ENCODE results near the gene GPR183.
A peak's percentile ranks its signal among the peaks of the same experiment; 100 is the strongest.

The GPR183 gene

GRCh38 chr13:99295488-99296252 is 11.5 kb downstream of the GPR183 start:
- DNase-seq (ENCODE audit: low read depth), result no peak

- no peak for DNase-seq (ENCODE audit: low read depth)
Measured at GRCh38 chr13:99294958-99295357, 12.2 kb downstream of the GPR183 start.

GRCh38 chr13:99294198-99294597 is 13.0 kb downstream of the GPR183 start:
- no peak for DNase-seq (ENCODE audit: low read depth)

GRCh38 chr13:99293178-99293577 is 14.0 kb downstream of the GPR183 start:
- DNase-seq (ENCODE audit: low read depth), result no peak

GRCh38 chr13:99290894-99291293 is 16.3 kb downstream of the GPR183 start:
- DNase-seq (ENCODE audit: low read depth), result no peak

GRCh38 chr13:99289674-99290337 is 17.4 kb downstream of the GPR183 start:
- no peak for DNase-seq (ENCODE audit: low read depth)

GRCh38 chr13:99289271-99289670 is 17.9 kb downstream of the GPR183 start:
- DNase-seq (ENCODE audit: low read depth), result no peak

- no peak for DNase-seq (ENCODE audit: low read depth)
Measured at GRCh38 chr13:99288089-99288488, 19.1 kb downstream of the GPR183 start.

- DNase-seq (ENCODE audit: low read depth), result no peak
Measured at GRCh38 chr13:99287551-99287950, 19.6 kb downstream of the GPR183 start.

- DNase-seq (ENCODE audit: low read depth), result no peak
Measured at GRCh38 chr13:99285432-99286182, 21.6 kb downstream of the GPR183 start.

- no peak for DNase-seq (ENCODE audit: low read depth)
Measured at GRCh38 chr13:99282264-99283231, 24.7 kb downstream of the GPR183 start.

GRCh38 chr13:99281811-99282263 is 25.4 kb downstream of the GPR183 start:
- DNase-seq (ENCODE audit: low read depth), result peak; percentile 21

- peak; percentile 74 for DNase-seq (ENCODE audit: low read depth)
Measured at GRCh38 chr13:99280166-99280565, 27.0 kb downstream of the GPR183 start.

GRCh38 chr13:99279637-99280036 is 27.6 kb downstream of the GPR183 start:
- DNase-seq (ENCODE audit: low read depth), result no peak

GRCh38 chr13:99278843-99279242 is 28.4 kb downstream of the GPR183 start:
- DNase-seq (ENCODE audit: low read depth), result no peak

- DNase-seq (ENCODE audit: low read depth), result no peak
Measured at GRCh38 chr13:99278200-99278599, 29.0 kb downstream of the GPR183 start.

GRCh38 chr13:99277629-99278028 is 29.6 kb downstream of the GPR183 start:
- DNase-seq (ENCODE audit: low read depth), result no peak

- DNase-seq (ENCODE audit: low read depth), result no peak
Measured at GRCh38 chr13:99276706-99277105, 30.5 kb downstream of the GPR183 start.

GRCh38 chr13:99275093-99275469 is 32.1 kb downstream of the GPR183 start:
- peak; percentile 71 for DNase-seq (ENCODE audit: low read depth)

- DNase-seq (ENCODE audit: low read depth), result no peak
Measured at GRCh38 chr13:99273128-99273527, 34.1 kb downstream of the GPR183 start.

GRCh38 chr13:99272481-99272880 is 34.7 kb downstream of the GPR183 start:
- no peak for DNase-seq (ENCODE audit: low read depth)

- no peak for DNase-seq (ENCODE audit: low read depth)
Measured at GRCh38 chr13:99271249-99271648, 36.0 kb downstream of the GPR183 start.

Data from GM04504 (cell line).